Endothelial cell of umbilical vein (primary cell): ENCODE measurements around the gene NEDD4L.

Experiments
- EZH2 ChIP-seq: IDR thresholded peaks from 2 replicates; pipeline ENCODE4 v1.6.1; 2012; ENCODE audit warnings: borderline replicate concordance, low read depth, mild to moderate bottlenecking, moderate library complexity, low read length, inconsistent platforms; ENCODE audit not compliant: severe bottlenecking
- FOS ChIP-seq: IDR thresholded peaks from 2 replicates; pipeline ENCODE4 v1.6.1; 2011; ENCODE audit warnings: mild to moderate bottlenecking, low read length, moderate library complexity, borderline replicate concordance; ENCODE audit not compliant: insufficient read depth
- GATA2 ChIP-seq: IDR thresholded peaks from 2 replicates; pipeline ENCODE4 v1.7.0; 2011; ENCODE audit warnings: low read depth, mild to moderate bottlenecking, moderate library complexity, mixed read lengths, low read length; ENCODE audit not compliant: insufficient read length, insufficient read depth
- POLR2A ChIP-seq: IDR thresholded peaks from 2 replicates; pipeline ENCODE4 v1.6.1; 2012; ENCODE audit warnings: low read depth, mild to moderate bottlenecking, control low read depth, low read length
- POLR2AphosphoS5 ChIP-seq: IDR thresholded peaks from 2 replicates; pipeline ENCODE4 v1.6.1; 2012; ENCODE audit warnings: low read depth, mild to moderate bottlenecking, control low read depth, low read length, moderate library complexity; ENCODE audit not compliant: insufficient read depth
- TF ChIP-seq, protein P1 (sequence below): IDR thresholded peaks from 2 replicates; pipeline ENCODE4 v1.6.1; 2011; ENCODE audit not compliant: insufficient read depth, insufficient read length
- TF ChIP-seq, protein P2 (sequence below), 2 donors: IDR thresholded peaks; 1 replicate in 1 of 2; 2 replicates in 1 of 2; pipeline ENCODE4 v1.5.1; 2011; ENCODE audit warnings: low read length in 2 of 2, mild to moderate bottlenecking in 2 of 2, moderate library complexity in 2 of 2, control low read depth in 1 of 2, inconsistent platforms in 1 of 2, low read depth in 1 of 2; ENCODE audit not compliant: insufficient read depth in 1 of 2; ENCODE audit errors: extremely low read depth in 1 of 2

DNA sequence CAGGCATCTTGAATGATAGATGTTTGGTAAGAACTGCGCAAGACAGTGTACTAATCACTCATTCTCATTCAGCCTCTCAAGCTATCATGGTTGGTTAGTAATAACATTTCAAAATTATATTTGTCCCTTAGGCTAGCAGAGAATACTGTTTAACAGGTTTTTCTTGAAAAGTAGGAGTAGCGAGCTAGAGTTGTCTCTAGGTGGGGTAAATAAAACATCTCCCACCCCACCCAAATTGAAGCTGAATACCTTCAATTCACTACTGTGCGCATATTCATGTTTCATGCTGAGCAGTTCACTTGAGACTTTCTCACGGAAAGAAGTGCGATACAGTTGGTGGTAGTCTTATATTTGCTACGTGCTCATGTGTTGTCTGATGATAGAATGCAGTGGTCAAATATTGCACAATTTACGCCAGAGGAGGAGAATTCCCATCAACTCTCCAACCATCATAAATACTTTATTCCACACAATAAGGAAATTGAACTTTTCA, 49.3 kb downstream of the NEDD4L start:
- TF ChIP-seq POLR2AphosphoS5 (no peak), FOS (no peak), EZH2 (no peak), POLR2A (no peak), GATA2 (no peak)
- TF ChIP-seq, protein P1, sequence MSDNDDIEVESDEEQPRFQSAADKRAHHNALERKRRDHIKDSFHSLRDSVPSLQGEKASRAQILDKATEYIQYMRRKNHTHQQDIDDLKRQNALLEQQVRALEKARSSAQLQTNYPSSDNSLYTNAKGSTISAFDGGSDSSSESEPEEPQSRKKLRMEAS = no peak
- TF ChIP-seq, protein P2, sequence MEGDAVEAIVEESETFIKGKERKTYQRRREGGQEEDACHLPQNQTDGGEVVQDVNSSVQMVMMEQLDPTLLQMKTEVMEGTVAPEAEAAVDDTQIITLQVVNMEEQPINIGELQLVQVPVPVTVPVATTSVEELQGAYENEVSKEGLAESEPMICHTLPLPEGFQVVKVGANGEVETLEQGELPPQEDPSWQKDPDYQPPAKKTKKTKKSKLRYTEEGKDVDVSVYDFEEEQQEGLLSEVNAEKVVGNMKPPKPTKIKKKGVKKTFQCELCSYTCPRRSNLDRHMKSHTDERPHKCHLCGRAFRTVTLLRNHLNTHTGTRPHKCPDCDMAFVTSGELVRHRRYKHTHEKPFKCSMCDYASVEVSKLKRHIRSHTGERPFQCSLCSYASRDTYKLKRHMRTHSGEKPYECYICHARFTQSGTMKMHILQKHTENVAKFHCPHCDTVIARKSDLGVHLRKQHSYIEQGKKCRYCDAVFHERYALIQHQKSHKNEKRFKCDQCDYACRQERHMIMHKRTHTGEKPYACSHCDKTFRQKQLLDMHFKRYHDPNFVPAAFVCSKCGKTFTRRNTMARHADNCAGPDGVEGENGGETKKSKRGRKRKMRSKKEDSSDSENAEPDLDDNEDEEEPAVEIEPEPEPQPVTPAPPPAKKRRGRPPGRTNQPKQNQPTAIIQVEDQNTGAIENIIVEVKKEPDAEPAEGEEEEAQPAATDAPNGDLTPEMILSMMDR (IDR thresholded peaks at IDR 0.05; ENCODE audit: extremely low read depth in 1 of 2, insufficient read depth in 1 of 2, low read depth in 1 of 2, low read length in 2 of 2) = no peak
